ENCODE data around the gene PURA.

The PURA gene

GRCh38 chr5:140111011-140111858, 2.7 kb upstream of the PURA start:
- H3K27me3 Mint-ChIP-seq (ENCODE audit: low read depth, poor library complexity), result peaks cover 96% of the 10 kb centered on the region
- no peak overlapping the region for H3K27ac Mint-ChIP-seq
- peaks cover 41% of the 10 kb centered on the region for H3K4me1 Mint-ChIP-seq

GRCh38 chr5:140111859-140112551, 1.9 kb upstream of the PURA start:
- DNase-seq, result peak; percentile 6
- Mint-ChIP-seq H3K27me3 (ENCODE audit: low read depth, poor library complexity) (peaks cover 96% of the 10 kb centered on the region), H3K4me1 (peaks cover 33% of the 10 kb centered on the region), H3K9me3 (no peaks in the 10 kb centered on the region), H3K27ac (no peak overlapping the region), H3K4me3 (peak overlapping the region; percentile 10), H3K36me3 (ENCODE audit: low read depth) (no peaks in the 10 kb centered on the region)
- no peak for TF ChIP-seq CTCF (IDR thresholded peaks at IDR 0.05)

More at GRCh38 chr5:140111011-140111858, 2.7 kb upstream of the PURA start:
- Mint-ChIP-seq H3K36me3 (ENCODE audit: low read depth) (no peaks in the 10 kb centered on the region), H3K9me3 (no peaks in the 10 kb centered on the region), H3K4me3 (no peak overlapping the region)
- no peak for TF ChIP-seq CTCF (IDR thresholded peaks at IDR 0.05)
- DNase-seq, result peak; percentile 4

- TF ChIP-seq CTCF (IDR thresholded peaks at IDR 0.05), result no peak
- Mint-ChIP-seq H3K27ac (no peak overlapping the region), H3K27me3 (ENCODE audit: low read depth, poor library complexity) (peaks cover 96% of the 10 kb centered on the region), H3K4me3 (peak overlapping the region; percentile 55), H3K9me3 (no peaks in the 10 kb centered on the region), H3K36me3 (ENCODE audit: low read depth) (no peaks in the 10 kb centered on the region), H3K4me1 (peaks cover 30% of the 10 kb centered on the region)
- DNase-seq, result no peak
Observed at GRCh38 chr5:140112685-140113179, 1.2 kb upstream of the PURA start.

GRCh38 chr5:140113180-140113698, 670 bp upstream of the PURA start:
- H3K27me3 Mint-ChIP-seq (ENCODE audit: low read depth, poor library complexity), result peaks cover 96% of the 10 kb centered on the region
- no peaks in the 10 kb centered on the region for H3K9me3 Mint-ChIP-seq
- H3K4me3 Mint-ChIP-seq, result peak overlapping the region; percentile 87
- H3K27ac Mint-ChIP-seq, result no peak overlapping the region
- H3K36me3 Mint-ChIP-seq (ENCODE audit: low read depth), result no peaks in the 10 kb centered on the region
- peaks cover 31% of the 10 kb centered on the region for H3K4me1 Mint-ChIP-seq
- DNase-seq, result peak; percentile 41
- no peak for TF ChIP-seq CTCF (IDR thresholded peaks at IDR 0.05)

- no peaks in the 10 kb centered on the region for H3K36me3 Mint-ChIP-seq (ENCODE audit: low read depth)
- no peak overlapping the region for H3K27ac Mint-ChIP-seq
- DNase-seq, result peak; percentile 60
- peaks cover 96% of the 10 kb centered on the region for H3K27me3 Mint-ChIP-seq (ENCODE audit: low read depth, poor library complexity)
- no peak for TF ChIP-seq CTCF (IDR thresholded peaks at IDR 0.05)
- peak overlapping the region; percentile 87 for H3K4me3 Mint-ChIP-seq
- H3K4me1 Mint-ChIP-seq, result peaks cover 25% of the 10 kb centered on the region
- no peaks in the 10 kb centered on the region for H3K9me3 Mint-ChIP-seq
Observed at GRCh38 chr5:140114341-140115185, 654 bp downstream of the PURA start.
